Ramos (cell line): ENCODE results near the gene MYCL.

Experiments
- in situ Hi-C: fragments of 300-500 bp; cut with MboI; formaldehyde crosslinking; loops from one replicate; pipeline ENCODE4 v1.14.3; 2022; ENCODE audit warnings: low sequenced_read_pairs; ENCODE audit not compliant: unreplicated experiment

Gene MYCL

DNA sequence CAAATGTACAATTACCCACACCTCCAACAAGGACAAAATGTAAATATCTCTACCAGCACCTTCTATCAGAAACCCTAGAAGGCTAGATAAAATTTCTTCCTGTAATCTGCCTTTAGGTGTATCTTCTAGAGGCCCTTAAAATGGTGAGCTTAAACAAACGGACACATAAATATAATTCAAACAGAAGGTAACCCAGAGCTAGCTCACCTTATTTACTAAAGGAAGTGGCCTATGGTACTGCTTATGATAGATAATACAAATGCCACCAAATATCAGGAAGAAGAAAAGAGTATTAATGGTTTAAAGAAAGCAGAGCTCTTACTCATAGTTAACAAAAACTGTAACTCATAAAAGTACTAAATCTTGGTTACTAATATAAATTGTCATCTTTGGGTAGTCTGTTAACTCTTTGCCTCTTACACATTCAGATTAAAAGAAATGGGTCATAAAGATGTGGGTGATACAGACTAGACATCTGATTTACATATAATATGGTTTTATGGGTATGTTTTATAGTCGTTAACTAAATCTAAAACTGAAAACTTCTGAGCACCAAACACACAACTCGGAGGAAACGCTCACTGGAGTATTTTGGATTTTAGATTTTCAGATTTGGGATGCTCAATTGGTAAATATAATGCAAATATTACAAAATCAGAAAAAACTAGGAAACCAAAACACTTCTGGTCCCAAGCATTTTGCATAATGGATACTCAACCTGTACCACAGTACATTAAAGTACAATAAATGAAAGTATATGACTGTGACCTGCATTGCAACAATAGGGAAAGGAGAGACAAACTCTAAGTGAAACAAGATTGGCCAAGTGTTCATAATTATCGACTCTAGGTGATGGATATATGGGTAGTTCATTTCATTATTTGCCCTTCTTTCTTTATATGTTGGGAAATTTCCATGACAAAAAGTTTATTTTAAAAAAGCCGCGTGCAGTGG lies 41.6 kb downstream of the MYCL start:
- in situ Hi-C loops = no loop called here

DNA sequence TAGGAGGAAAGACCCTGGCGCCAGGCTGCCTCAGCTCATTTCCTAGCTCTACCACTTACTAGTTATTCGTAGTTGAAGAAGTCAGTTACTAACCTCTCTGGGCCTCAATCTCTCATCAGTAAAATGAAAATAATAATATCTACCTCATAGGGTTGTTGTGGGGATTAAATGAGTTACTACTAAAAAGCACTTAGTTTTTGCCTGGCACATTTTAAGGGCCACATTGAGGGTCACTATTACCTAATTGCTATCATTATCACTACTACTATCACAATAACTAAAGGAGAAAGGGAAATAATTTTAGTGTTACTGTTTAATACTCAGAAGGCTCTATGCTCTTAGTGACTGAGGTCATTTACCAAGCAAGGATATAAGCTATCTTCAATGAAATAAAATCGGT lies 43.4 kb downstream of the MYCL start:
- in situ Hi-C loops = no loop called here

DNA sequence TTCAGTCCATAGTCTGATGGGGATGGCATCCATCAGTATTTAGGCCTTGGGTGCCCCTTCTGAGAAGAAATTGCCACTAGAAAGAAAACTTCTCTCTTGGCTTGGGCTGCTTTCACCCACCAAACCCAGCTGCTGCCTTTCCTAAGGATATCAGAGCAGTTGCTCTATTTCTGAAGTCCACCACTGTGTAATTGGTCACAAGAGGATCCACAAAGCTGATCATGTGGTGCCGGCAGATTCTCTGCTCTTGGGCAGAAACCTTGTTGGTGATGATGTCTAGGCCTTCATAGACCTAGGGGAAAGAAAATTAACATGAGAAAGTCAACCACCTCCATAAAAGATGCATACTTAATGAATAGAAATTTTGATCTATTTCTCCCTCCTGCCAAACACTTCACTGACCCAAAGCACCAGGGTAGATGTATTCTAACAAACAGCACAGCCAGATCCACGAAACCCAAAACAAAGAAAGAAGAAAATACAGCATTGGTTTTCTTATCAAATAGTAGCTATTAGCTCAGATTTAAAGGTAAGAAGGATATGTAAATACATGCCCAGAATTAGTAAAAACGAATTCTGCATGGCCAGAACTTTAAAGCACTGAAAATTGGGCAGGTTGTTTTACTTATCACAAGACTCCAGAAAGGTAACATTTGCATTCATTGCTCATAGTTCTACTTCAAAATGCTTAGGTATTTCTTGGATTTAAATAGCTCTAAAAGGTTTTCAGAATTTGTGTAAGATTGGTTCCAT lies 44.4 kb downstream of the MYCL start:
- in situ Hi-C loops = no loop called here

DNA sequence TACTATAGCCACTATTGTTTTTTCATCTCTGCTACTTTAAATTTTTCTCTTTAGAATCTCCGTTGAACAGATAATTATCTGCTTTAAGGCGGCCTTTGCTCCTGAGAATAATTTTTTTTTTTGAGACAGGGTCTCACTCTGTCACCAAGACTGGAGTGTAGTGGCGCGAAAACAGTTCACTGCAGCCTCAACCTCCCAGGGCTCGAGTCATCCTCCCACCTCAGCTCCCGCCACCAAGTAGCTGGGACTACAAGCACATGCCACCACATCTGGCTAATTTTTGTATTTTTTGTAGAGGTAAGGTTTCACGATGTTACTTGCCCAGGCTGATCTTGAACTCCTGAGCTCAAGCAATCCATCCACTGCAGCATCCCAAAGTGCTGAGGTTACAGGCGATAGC lies 47.0 kb downstream of the MYCL start:
- in situ Hi-C loops = no loop called here

DNA sequence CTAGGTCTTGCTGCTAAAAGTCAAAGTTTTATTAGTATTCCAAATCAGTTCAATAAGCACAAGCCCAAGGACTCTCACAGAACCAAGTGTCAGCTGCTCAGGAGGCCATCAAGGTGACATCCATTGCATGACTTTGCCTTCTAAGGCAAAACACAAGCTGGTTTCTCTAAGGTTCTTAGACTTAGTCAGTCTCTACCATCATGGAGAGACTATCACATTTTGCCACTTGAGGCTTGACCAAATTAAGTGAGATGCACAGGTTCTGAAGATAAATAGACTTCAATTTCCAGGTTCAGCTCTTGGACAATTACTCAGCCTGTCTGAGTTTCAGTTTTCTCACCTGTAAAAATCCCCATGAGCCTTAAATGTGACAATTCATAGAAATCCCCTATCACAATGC lies 47.4 kb downstream of the MYCL start:
- in situ Hi-C loops = no loop called here

DNA sequence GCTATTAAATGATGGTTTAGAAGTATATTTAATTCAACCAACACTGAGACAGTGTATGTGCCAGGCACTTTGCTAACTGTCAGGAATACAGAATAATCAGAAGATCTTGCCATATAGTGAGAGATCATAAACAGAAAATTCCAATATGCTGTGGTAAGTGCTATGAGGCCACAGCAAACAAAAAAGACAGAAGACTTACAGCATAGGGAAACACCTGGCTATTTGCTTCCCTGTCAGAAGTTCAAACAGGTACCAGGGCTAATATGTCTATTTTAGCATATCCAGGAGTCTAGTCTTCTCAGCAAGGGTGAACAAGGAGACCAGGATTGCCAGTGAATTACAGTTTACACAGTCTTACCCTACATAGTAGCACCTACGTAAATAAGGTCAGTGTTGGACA lies 48.8 kb downstream of the MYCL start:
- in situ Hi-C loops = no loop called here

DNA sequence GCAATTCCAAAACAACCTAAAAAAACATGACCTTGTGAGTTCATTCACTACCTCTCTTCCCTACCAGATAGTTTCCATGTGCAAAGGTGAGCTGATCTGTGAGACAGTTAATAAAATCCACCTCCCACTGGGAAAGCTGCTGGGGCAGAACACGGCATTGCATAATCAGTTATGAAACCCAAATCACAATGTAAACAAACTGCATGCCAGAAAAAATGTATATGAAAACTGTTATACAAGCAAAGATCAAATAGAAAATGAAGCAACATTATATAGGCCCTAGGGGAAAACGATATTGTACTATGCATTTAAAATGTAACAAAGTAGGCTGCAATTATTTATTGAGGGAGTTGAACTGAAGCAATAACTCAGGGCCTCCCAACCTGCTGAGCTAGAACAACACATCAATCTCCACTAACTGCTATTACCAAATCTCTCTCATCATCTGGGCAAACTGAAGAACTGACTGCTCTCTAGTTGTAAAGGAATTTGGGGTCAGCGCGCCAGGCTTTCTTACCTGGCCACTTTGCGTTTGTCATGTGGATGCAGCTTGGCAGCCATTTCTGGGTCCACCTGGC lies 49.4 kb downstream of the MYCL start:
- in situ Hi-C loops = no loop called here

GRCh38 chr1:39850606-39851216 lies 51.0 kb downstream of the MYCL start:
- in situ Hi-C loops = no loop called here

DNA sequence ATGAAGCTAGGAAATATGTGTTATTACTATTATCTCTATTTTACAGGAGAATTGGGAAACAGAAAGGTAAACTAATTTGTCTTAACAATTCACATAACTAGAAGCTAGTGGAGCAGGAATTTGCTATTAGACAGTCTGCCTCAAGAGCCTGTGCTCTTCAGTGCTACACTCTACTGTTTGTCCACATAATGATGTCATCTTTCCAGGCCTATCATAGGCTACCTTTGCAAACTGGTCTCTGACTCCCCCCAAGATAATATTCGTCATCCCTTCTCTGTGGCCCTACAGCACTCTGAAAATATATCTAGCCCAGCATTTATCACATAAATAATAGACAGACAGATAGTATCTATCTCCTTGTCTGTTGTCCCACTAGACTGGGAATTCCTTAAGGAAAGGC lies 52.5 kb downstream of the MYCL start:
- in situ Hi-C loops = no loop called here

GRCh38 chr1:39847940-39848339 lies 53.8 kb downstream of the MYCL start:
- in situ Hi-C loops = no loop called here

DNA sequence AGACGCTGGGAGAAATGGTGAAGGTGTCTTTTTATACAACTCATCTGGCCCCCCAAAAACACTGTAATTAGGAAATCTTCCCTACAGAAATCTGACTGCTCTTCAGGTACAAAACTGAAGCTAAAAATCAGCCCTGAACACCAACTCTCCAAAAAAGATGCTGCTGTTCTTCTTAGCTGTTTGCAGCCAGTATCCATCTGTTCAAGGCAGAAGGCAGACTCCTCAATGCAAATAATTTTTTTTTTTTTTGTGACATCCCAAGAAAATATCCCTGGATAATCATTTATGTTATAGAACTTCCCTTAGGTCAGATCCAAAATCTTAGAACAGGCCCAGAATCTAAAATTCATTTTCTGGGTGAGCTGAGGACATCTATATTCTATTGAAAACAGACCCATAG lies 54.9 kb downstream of the MYCL start:
- in situ Hi-C loops = no loop called here

- in situ Hi-C loops = no loop called here
Observed at GRCh38 chr1:39845569-39846566, 55.8 kb downstream of the MYCL start.
